Measurements from ENCODE around the gene CHD3. TPM values are rescaled to one million over a fixed set of nuclear protein-coding genes. Genes with fewer than 3 reads are reported as not detected.

Gene CHD3
- polyA plus RNA-seq, 1 of the 3 experiments (the other 2 are of a cell fraction): 56.2 TPM

DNA sequence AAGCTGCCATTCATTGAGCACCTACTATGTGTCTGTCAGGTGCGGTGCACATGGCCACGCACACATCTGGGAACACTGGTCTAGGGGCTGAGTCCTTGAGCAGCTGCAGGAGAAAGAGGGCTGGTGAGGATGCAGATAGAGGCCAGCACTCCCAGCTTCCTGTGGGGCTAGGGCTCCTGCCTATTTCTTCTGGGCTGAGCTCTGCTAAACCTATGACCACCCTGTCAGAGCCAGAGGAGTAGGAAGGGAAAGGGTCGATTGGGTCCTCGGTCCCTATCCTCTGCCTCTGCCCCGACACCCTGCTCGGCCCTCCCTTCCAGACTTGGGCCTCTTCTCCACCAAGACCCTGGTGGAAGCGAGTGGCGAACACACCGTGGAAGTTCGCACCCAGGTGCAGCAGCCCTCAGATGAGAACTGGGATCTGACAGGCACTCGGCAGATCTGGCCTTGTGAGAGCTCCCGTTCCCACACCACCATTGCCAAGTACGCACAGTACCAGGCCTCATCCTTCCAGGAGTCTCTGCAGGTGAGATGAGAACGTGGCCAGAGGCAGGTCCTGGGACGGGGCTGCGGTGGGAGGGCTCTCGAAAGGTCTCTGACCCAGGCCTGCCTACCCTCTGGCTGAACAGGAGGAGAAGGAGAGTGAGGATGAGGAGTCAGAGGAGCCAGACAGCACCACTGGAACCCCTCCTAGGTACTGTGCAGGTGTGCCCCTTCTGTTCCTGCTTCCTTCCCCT, 37.7 kb upstream of the CHD3 start (continued):
- TF ChIP-seq SMC3 (IDR thresholded peaks at IDR 0.05; ENCODE audit: low read depth, low read length) (no peak), ELF1 (IDR thresholded peaks at IDR 0.05) (no peak), MAX (IDR thresholded peaks at IDR 0.05; ENCODE audit: low read depth) (no peak), CHD2 (IDR thresholded peaks at IDR 0.05; ENCODE audit: low read length, partially characterized antibody) (no peak), POLR2AphosphoS5 (IDR thresholded peaks at IDR 0.05; ENCODE audit: low read depth, low read length) (no peak), RAD21 (IDR thresholded peaks at IDR 0.05; ENCODE audit: low read length) (no peak), TEAD4 (IDR thresholded peaks at IDR 0.05; ENCODE audit: borderline replicate concordance, insufficient read depth) (no peak)

GRCh38 chr17:7851438-7852261, 36.9 kb upstream of the CHD3 start:
- Histone ChIP-seq H2AFZ (ENCODE audit: low read depth) (no peak overlapping the region), H3K27ac (ENCODE audit: low read depth in 2 of 2, low read length in 1 of 2) (peak overlapping the region in 1 of 2 experiments; percentile 34; a peak in 1 of 4 replicates), H4K20me1 (ENCODE audit: insufficient read depth) (peaks cover 31% of the 10 kb centered on the region), H3K9me2 (no peaks in the 10 kb centered on the region), H3K9ac (no peak overlapping the region), H3K36me3 (replicated peaks in 1 of 2; ENCODE audit: control insufficient read depth in 1 of 2, insufficient read depth in 2 of 2, low read length in 1 of 2) (peaks cover 33 to 68% of the 10 kb centered on the region in 2 experiments), H3K27me3 (ENCODE audit: insufficient read depth) (no peaks in the 10 kb centered on the region), H3K9me3 (no peaks in the 10 kb centered on the region), H3K4me1 (ENCODE audit: control insufficient read depth in 1 of 2, insufficient read depth in 2 of 2, low read depth in 1 of 2, low read length in 1 of 2) (peaks cover 13 to 28% of the 10 kb centered on the region in 2 experiments; a peak in 2 of 4 replicates), H3F3A (replicated peaks; ENCODE audit: insufficient read depth) (peaks cover 31% of the 10 kb centered on the region), H3K4me3 (ENCODE audit: low read depth in 2 of 2, low read length in 1 of 2) (peak overlapping the region in 1 of 2 experiments; percentile 3; a peak in 1 of 4 replicates), H3K4me2 (no peak overlapping the region), H3K79me2 (ENCODE audit: insufficient read depth) (0 out of 2 replicates have a peak, but pooled peaks cover 2% of the 10 kb centered on the region)
- ChIA-PET CTCF (interaction anchor here (0.5 to 5.7 kb wide), 10 partner anchors 11 to 108 kb away, joined by 3 to 58 read pairs (median 8); partner anchors contain the start of gene KDM6B), POLR2A (interaction anchor here (1.1 to 2.4 kb wide), 2 partner anchors 13 to 108 kb away, joined by 4 to 7 read pairs; no protein-coding TSS in a partner anchor)
- WGBS (ENCODE audit: low lambda C conversion rate): 42% methylated on average over 33 of the region's 60 CpGs
- peak; percentile 94 for DNase-seq
- TF ChIP-seq POLR2AphosphoS5 (IDR thresholded peaks at IDR 0.05; ENCODE audit: low read depth, low read length) (no peak; the same call in 1 of the 2 replicates), RFX5 (IDR thresholded peaks at IDR 0.05; ENCODE audit: low read length) (0 out of 2 replicates have a peak, but pooled peaks have one; percentile 12), MEF2A (IDR thresholded peaks at IDR 0.05; ENCODE audit: borderline replicate concordance, low read depth) (no peak), SIN3A (IDR thresholded peaks at IDR 0.05; ENCODE audit: borderline replicate concordance, low read depth, low read length) (peak; percentile 62; the same call in 1 of the 2 replicates), TEAD4 (IDR thresholded peaks at IDR 0.05; ENCODE audit: borderline replicate concordance, insufficient read depth) (no peak), MXI1 (IDR thresholded peaks at IDR 0.05; ENCODE audit: low read depth, low read length) (peak; percentile 69; the same call in 1 of the 2 replicates), RAD21 (IDR thresholded peaks at IDR 0.05; ENCODE audit: low read length) (peak; percentile 95), GABPA (IDR thresholded peaks at IDR 0.05; ENCODE audit: low read depth) (no peak), CTCF (IDR thresholded peaks at IDR 0.05) (peak; percentile 87), RXRA (IDR thresholded peaks at IDR 0.05; ENCODE audit: borderline replicate concordance, low read depth) (no peak), RCOR1 (IDR thresholded peaks at IDR 0.05; ENCODE audit: low read length) (peak; percentile 54; the same call in 1 of the 2 replicates), FOXM1 (IDR thresholded peaks at IDR 0.05; ENCODE audit: low read depth) (no peak), TCF12 (IDR thresholded peaks at IDR 0.05) (no peak), FOSL2 (IDR thresholded peaks at IDR 0.05; ENCODE audit: borderline replicate concordance, low read depth) (no peak), JUND (IDR thresholded peaks at IDR 0.05) (no peak), TAF1 (IDR thresholded peaks at IDR 0.05; ENCODE audit: borderline replicate concordance, low read depth, low read length) (no peak; the same call in 1 of the 2 replicates), NFIC (IDR thresholded peaks at IDR 0.05; ENCODE audit: borderline replicate concordance) (no peak), EZH2phosphoT487 (IDR thresholded peaks at IDR 0.05; ENCODE audit: borderline replicate concordance, low read depth) (no peak)
- TF ChIP-seq, protein P1, sequence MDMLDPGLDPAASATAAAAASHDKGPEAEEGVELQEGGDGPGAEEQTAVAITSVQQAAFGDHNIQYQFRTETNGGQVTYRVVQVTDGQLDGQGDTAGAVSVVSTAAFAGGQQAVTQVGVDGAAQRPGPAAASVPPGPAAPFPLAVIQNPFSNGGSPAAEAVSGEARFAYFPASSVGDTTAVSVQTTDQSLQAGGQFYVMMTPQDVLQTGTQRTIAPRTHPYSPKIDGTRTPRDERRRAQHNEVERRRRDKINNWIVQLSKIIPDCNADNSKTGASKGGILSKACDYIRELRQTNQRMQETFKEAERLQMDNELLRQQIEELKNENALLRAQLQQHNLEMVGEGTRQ (IDR thresholded peaks at IDR 0.05; ENCODE audit: borderline replicate concordance, low read depth, low read length): no peak
- TF ChIP-seq, protein P2, sequence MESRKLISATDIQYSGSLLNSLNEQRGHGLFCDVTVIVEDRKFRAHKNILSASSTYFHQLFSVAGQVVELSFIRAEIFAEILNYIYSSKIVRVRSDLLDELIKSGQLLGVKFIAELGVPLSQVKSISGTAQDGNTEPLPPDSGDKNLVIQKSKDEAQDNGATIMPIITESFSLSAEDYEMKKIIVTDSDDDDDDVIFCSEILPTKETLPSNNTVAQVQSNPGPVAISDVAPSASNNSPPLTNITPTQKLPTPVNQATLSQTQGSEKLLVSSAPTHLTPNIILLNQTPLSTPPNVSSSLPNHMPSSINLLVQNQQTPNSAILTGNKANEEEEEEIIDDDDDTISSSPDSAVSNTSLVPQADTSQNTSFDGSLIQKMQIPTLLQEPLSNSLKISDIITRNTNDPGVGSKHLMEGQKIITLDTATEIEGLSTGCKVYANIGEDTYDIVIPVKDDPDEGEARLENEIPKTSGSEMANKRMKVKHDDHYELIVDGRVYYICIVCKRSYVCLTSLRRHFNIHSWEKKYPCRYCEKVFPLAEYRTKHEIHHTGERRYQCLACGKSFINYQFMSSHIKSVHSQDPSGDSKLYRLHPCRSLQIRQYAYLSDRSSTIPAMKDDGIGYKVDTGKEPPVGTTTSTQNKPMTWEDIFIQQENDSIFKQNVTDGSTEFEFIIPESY (IDR thresholded peaks at IDR 0.05; ENCODE audit: borderline replicate concordance, low read depth): no peak

All from SK-N-SH (cell line).